NCI-H2107 treated with DMSO at 0.1 percent for 48 hours (cell line): ENCODE results near the gene TC2N.
"Not testable (repeated sequence)": the region's sequence is repeated elsewhere in the genome, so short reads cannot be mapped to it uniquely, and the experiment has no call there.

ENCODE experiments used
- DNase-seq: peaks from one replicate; lab custom pipeline; 2025; ENCODE audit not compliant: unreplicated experiment; lab: John Stamatoyannopoulos, UW

Gene TC2N

GRCh38 chr14:91867316-91867988 lies at the start of gene TC2N:
Gene TC2N, minus strand, starts transcription at chr14:91867536. Its CDS starts 53,767 bp downstream, at chr14:91813769.
- DNase-seq: peak; percentile 9

GRCh38 chr14:91912035-91912434 lies 44.7 kb upstream of the TC2N start:
- no peak for DNase-seq

- peak; percentile 70 for DNase-seq
Measured at GRCh38 chr14:91911474-91912032, 44.2 kb upstream of the TC2N start.

- DNase-seq: no peak
Measured at GRCh38 chr14:91910196-91910595, 42.9 kb upstream of the TC2N start.

- DNase-seq: no peak
Measured at GRCh38 chr14:91906374-91906773, 39.0 kb upstream of the TC2N start.

- no peak for DNase-seq
Measured at GRCh38 chr14:91904956-91905645, 37.8 kb upstream of the TC2N start.

GRCh38 chr14:91904483-91904882 lies 37.1 kb upstream of the TC2N start:
- DNase-seq: no peak

GRCh38 chr14:91903070-91903469 lies 35.7 kb upstream of the TC2N start:
- DNase-seq: no peak

GRCh38 chr14:91902336-91902735 lies 35.0 kb upstream of the TC2N start:
- DNase-seq: no peak

- no peak for DNase-seq
Measured at GRCh38 chr14:91901449-91902226, 34.3 kb upstream of the TC2N start.

- no peak for DNase-seq
Measured at GRCh38 chr14:91899806-91900205, 32.5 kb upstream of the TC2N start.

GRCh38 chr14:91899213-91899612 lies 31.9 kb upstream of the TC2N start:
- DNase-seq: no peak

- DNase-seq: no peak
Measured at GRCh38 chr14:91898372-91898771, 31.0 kb upstream of the TC2N start.

- not testable (repeated sequence) for DNase-seq
Measured at GRCh38 chr14:91897716-91898115, 30.4 kb upstream of the TC2N start.

GRCh38 chr14:91897106-91897701 lies 29.9 kb upstream of the TC2N start:
- no peak for DNase-seq

- DNase-seq: no peak
Measured at GRCh38 chr14:91896419-91896818, 29.1 kb upstream of the TC2N start.

GRCh38 chr14:91893669-91894068 lies 26.3 kb upstream of the TC2N start:
- no peak for DNase-seq

- no peak for DNase-seq
Measured at GRCh38 chr14:91893007-91893406, 25.7 kb upstream of the TC2N start.

GRCh38 chr14:91891721-91892220 lies 24.4 kb upstream of the TC2N start:
- no peak for DNase-seq

GRCh38 chr14:91891101-91891500 lies 23.8 kb upstream of the TC2N start:
- no peak for DNase-seq

- no peak for DNase-seq
Measured at GRCh38 chr14:91890291-91890749, 23.0 kb upstream of the TC2N start.
